H1 (cell line): ENCODE results near the gene FANCI. TPM values are rescaled to one million over a fixed set of nuclear protein-coding genes. Genes with fewer than 3 reads are reported as not detected.
A peak's percentile ranks its signal among the peaks of the same experiment; 100 is the strongest.

Experiments
- CTCF ChIA-PET: fragments of 300-600 bp; sonication (Branson Sonifier 250); formaldehyde crosslinking; loops from one replicate; lab custom pipeline; 2021; ENCODE audit not compliant: partially characterized antibody; lab: Charles Lee
- POLR2A ChIA-PET: fragments of 300-600 bp; sonication (Branson Sonifier 250); formaldehyde crosslinking; loops from one replicate; lab custom pipeline; 2021; ENCODE audit warnings: inconsistent platforms; ENCODE audit not compliant: partially characterized antibody; lab: Charles Lee
- DNase-seq, 2 experiments: peaks; one replicate each; pipeline versions ENCODE4 v3.0.0 to v3.0.0-alpha.2; 2010 to 2022; ENCODE audit warnings: low spot score in 2 of 2, low read depth in 1 of 2, mixed read lengths in 1 of 2
- FAIRE-seq: peaks from 2 replicates; lab custom pipeline; 2011; peaks lifted over from hg19 to GRCh38; lab: Jason Lieb, UNC
- H2AFZ ChIP-seq: 2 replicates; pipeline ENCODE4 v1.8.1; 2012; ENCODE audit warnings: low read length, inconsistent platforms
- H2AK5ac ChIP-seq: 2 replicates; pipeline ENCODE4 v1.6.1; 2013; ENCODE audit warnings: low read depth, low read length
- H2BK120ac ChIP-seq: replicated peaks from 2 replicates; pipeline ENCODE3; 2013; ENCODE audit warnings: low read depth, low read length, inconsistent platforms
- H2BK12ac ChIP-seq: 2 replicates; pipeline ENCODE4 v1.6.1; 2013; ENCODE audit warnings: low read depth, low read length
- H2BK15ac ChIP-seq: 2 replicates; pipeline ENCODE4 v1.6.1; 2013; ENCODE audit warnings: low read length
- H2BK20ac ChIP-seq: 2 replicates; pipeline ENCODE4 v1.6.1; 2013; ENCODE audit warnings: low read length
- H2BK5ac ChIP-seq: 2 replicates; pipeline ENCODE4 v1.6.1; 2013; ENCODE audit warnings: low read depth, low read length
- H3K14ac ChIP-seq: 2 replicates; pipeline ENCODE4 v1.6.1; 2013; ENCODE audit warnings: inconsistent platforms; ENCODE audit not compliant: insufficient read length
- H3K18ac ChIP-seq: 2 replicates; pipeline ENCODE4 v1.6.1; 2013; ENCODE audit warnings: low read length; ENCODE audit errors: extremely low read depth
- H3K23ac ChIP-seq: 2 replicates; pipeline ENCODE4 v1.6.1; 2013; ENCODE audit warnings: inconsistent platforms; ENCODE audit not compliant: insufficient read length
- H3K23me2 ChIP-seq: 2 replicates; pipeline ENCODE4 v1.6.1; 2013; ENCODE audit warnings: low read depth, low read length
- H3K27ac ChIP-seq: 2 replicates; pipeline ENCODE4 v1.6.1; 2011; ENCODE audit warnings: low read depth, low read length, inconsistent platforms
- H3K27me3 ChIP-seq, 4 experiments: replicated peaks in 1 of 4; 1 replicate in 1 of 4; 2 replicates in 3 of 4; pipeline versions ENCODE4 v1.6.1 to v1.8.1; 2011 to 2013; ENCODE audit warnings: low read length in 3 of 4, mild to moderate bottlenecking in 3 of 4, inconsistent platforms in 2 of 4, mixed read lengths in 2 of 4, moderate library complexity in 1 of 4; ENCODE audit not compliant: control insufficient read depth in 3 of 4, insufficient read depth in 3 of 4; ENCODE audit errors: extremely low read depth in 1 of 4
- H3K36me3 ChIP-seq, 4 experiments: 2 replicates each; pipeline versions ENCODE4 v1.6.1 to v1.8.1; 2011 to 2013; ENCODE audit warnings: mild to moderate bottlenecking in 4 of 4, low read length in 3 of 4, moderate library complexity in 2 of 4, control low read depth in 1 of 4, inconsistent platforms in 1 of 4; ENCODE audit not compliant: insufficient read depth in 4 of 4, control insufficient read depth in 2 of 4
- H3K4ac ChIP-seq: replicated peaks from 2 replicates; pipeline ENCODE3; 2013; ENCODE audit warnings: low read length, low read depth, mixed read lengths, inconsistent platforms; ENCODE audit not compliant: insufficient read length
- H3K4me1 ChIP-seq, 4 experiments: replicated peaks in 1 of 4; 1 replicate in 1 of 4; 2 replicates in 3 of 4; pipeline versions ENCODE4 v1.6.1 to v1.8.1; 2011 to 2013; ENCODE audit warnings: low read length in 3 of 4, inconsistent platforms in 2 of 4, mixed read lengths in 1 of 4; ENCODE audit not compliant: insufficient read depth in 4 of 4, control insufficient read depth in 3 of 4
- H3K4me2 ChIP-seq, 2 experiments: 2 replicates each; pipeline versions ENCODE4 v1.6.1 to v1.8.1; 2011 to 2013; ENCODE audit warnings: low read depth in 2 of 2, low read length in 2 of 2, control low read depth in 1 of 2, inconsistent platforms in 1 of 2, mild to moderate bottlenecking in 1 of 2; ENCODE audit not compliant: insufficient read depth in 1 of 2
- H3K4me3 ChIP-seq, 4 experiments: fragments of 200-600, 300-600 bp in 1 of 4; sonication (generic), shearing (Covaris generic), sonication (Bioruptor Twin) in 1 of 4; 2 replicates each; pipeline versions ENCODE4 v1.5.1 to v1.8.1; 2011 to 2016; ENCODE audit warnings: low read length in 4 of 4, low read depth in 3 of 4, control low read depth in 2 of 4, inconsistent platforms in 2 of 4, mild to moderate bottlenecking in 2 of 4, mixed read lengths in 1 of 4, moderate library complexity in 1 of 4; ENCODE audit not compliant: insufficient read depth in 2 of 4; ENCODE audit errors: extremely low read depth in 1 of 4
- H3K56ac ChIP-seq: replicated peaks from 2 replicates; pipeline ENCODE3; 2013; ENCODE audit warnings: low read depth, mild to moderate bottlenecking, mixed read lengths, low read length, inconsistent platforms; ENCODE audit not compliant: insufficient read length
- H3K79me1 ChIP-seq: 2 replicates; pipeline ENCODE4 v1.6.1; 2013; ENCODE audit warnings: low read depth, low read length, control low read depth
- H3K79me2 ChIP-seq, 2 experiments: 2 replicates each; pipeline versions ENCODE4 v1.6.1 to v1.8.1; 2012 to 2013; ENCODE audit warnings: low read length in 2 of 2, mild to moderate bottlenecking in 2 of 2, inconsistent platforms in 1 of 2; ENCODE audit not compliant: insufficient read depth in 2 of 2, control insufficient read depth in 1 of 2
- H3K9ac ChIP-seq, 4 experiments: replicated peaks in 1 of 4; 1 replicate in 1 of 4; 2 replicates in 3 of 4; pipeline versions ENCODE4 v1.6.1 to v1.8.1; 2011 to 2013; ENCODE audit warnings: low read depth in 3 of 4, low read length in 3 of 4, control low read depth in 2 of 4, mild to moderate bottlenecking in 2 of 4, moderate library complexity in 2 of 4, inconsistent platforms in 1 of 4; ENCODE audit errors: extremely low read depth in 1 of 4
- H3K9me3 ChIP-seq, 2 experiments: 2 replicates each; pipeline versions ENCODE4 v1.6.1 to v1.8.1; 2012 to 2013; ENCODE audit warnings: mild to moderate bottlenecking in 2 of 2, moderate library complexity in 2 of 2, control low read depth in 1 of 2, inconsistent platforms in 1 of 2, low read depth in 1 of 2, low read length in 1 of 2, mixed read lengths in 1 of 2; ENCODE audit not compliant: insufficient read depth in 2 of 2
- H4K20me1 ChIP-seq, 2 experiments: replicated peaks in 1 of 2; 2 replicates each; pipeline versions ENCODE3 to v1.8.1; 2011 to 2013; ENCODE audit warnings: inconsistent platforms in 2 of 2, low read length in 2 of 2, mild to moderate bottlenecking in 1 of 2; ENCODE audit not compliant: insufficient read depth in 2 of 2, control insufficient read depth in 1 of 2
- H4K5ac ChIP-seq: 2 replicates; pipeline ENCODE4 v1.6.1; 2013; ENCODE audit warnings: low read length, low read depth, mixed read lengths, inconsistent platforms; ENCODE audit not compliant: insufficient read length
- H4K8ac ChIP-seq: 2 replicates; pipeline ENCODE4 v1.8.0; 2013; ENCODE audit warnings: mild to moderate bottlenecking, moderate library complexity, low read length, inconsistent platforms; ENCODE audit not compliant: insufficient read depth; ENCODE audit errors: extremely low read depth
- H4K91ac ChIP-seq: replicated peaks from 2 replicates; pipeline ENCODE3; 2013; ENCODE audit warnings: low read length, mixed read lengths, inconsistent platforms; ENCODE audit not compliant: insufficient read length
- ASH2L ChIP-seq: fragments of 200-600, 300-600 bp; sonication (generic); IDR thresholded peaks from one replicate; pipeline ENCODE4 v1.7.1; 2017; ENCODE audit warnings: low read length
- SIRT6 ChIP-seq: IDR thresholded peaks from one replicate; pipeline ENCODE4 v1.7.1; 2012; ENCODE audit warnings: low read length, inconsistent platforms
- WGBS, 2 experiments: shearing (Covaris generic) in 1 of 2; methylation state at CpG; one replicate each; pipeline versions ENCODE4 v1.1.6 to v1.1.7; 2013 to 2015; ENCODE audit warnings: low lambda C conversion rate in 2 of 2, mixed read lengths in 2 of 2, inconsistent platforms in 1 of 2, low coverage in 1 of 2, missing lambda C conversion rate in 1 of 2; ENCODE audit not compliant: insufficient replicate concordance in 2 of 2, insufficient coverage in 1 of 2, insufficient read length in 1 of 2; ENCODE audit errors: extremely low coverage in 1 of 2, missing lambda C conversion rate in 1 of 2; 5-methylcytosine and 5-hydroxymethylcytosine counted together
- polyA plus RNA-seq, 7 experiments: library from polyadenylated mRNA; depleted of rRNA in 3 of 7; stranded (reverse) in 5 of 7; unstranded in 2 of 7; fragments of >200 nt in 5 of 7; fragments of 200-250 nt in 2 of 7; gene quantifications; 1 replicate in 5 of 7; 2 replicates in 1 of 7; 4 replicates in 1 of 7; pipeline versions ENCODE4 v1.2.1 to v1.2.3, GENCODE V29; 2011 to 2013; ENCODE audit warnings: missing spikeins in 2 of 7, mixed read lengths in 2 of 7
- total RNA-seq: library from RNA; stranded (reverse); fragmentation: NEBNext Ultra II Directional; extraction: Animal tissue kit (Norgen Biotek cat#: 25700); gene quantifications from 2 replicates; pipeline ENCODE4 v1.2.1, GENCODE V29; 2021

The FANCI gene
- total and polyA plus RNA-seq, 2 of the 8 experiments (the other 6 are each of a cell fraction or from before 2014, with no cell fraction given) = 37.8 to 115 TPM

- ChIA-PET POLR2A (interaction anchor here (0.9 to 20.0 kb wide), 2 partner anchors 11 to 31 kb away, joined by 3 to 250 read pairs; no protein-coding TSS in a partner anchor), CTCF (interaction anchor here (1.2 to 1.9 kb wide), 2 partner anchors 8 to 117 kb away, joined by 3 to 11 read pairs; no protein-coding TSS in a partner anchor)
- Histone ChIP-seq H2BK12ac (no peak overlapping the region), H3K23ac (no peak overlapping the region), H3K9ac (no peak overlapping the region), H2BK120ac (no peak overlapping the region), H2BK5ac (no peak overlapping the region), H2AFZ (no peak overlapping the region), H3K18ac (no peak overlapping the region), H3K79me2 (no peaks in the 10 kb centered on the region), H3K9me3 (no peaks in the 10 kb centered on the region), H2AK5ac (no peak overlapping the region), H2BK15ac (no peak overlapping the region), H3K36me3 (peaks cover 75 to 97% (median 90%) of the 10 kb centered on the region in 4 experiments), H2BK20ac (no peak overlapping the region), H3K14ac (no peak overlapping the region), H3K4me3 (no peak overlapping the region), H4K20me1 (peaks cover 7 to 35% of the 10 kb centered on the region in 2 experiments), H3K4me1 (no peaks in the 10 kb centered on the region), H3K27ac (no peak overlapping the region), H4K91ac (no peak overlapping the region), H3K56ac (no peak overlapping the region), H4K5ac (no peak overlapping the region), H4K8ac (no peak overlapping the region), H3K4me2 (no peak overlapping the region), H3K4ac (no peak overlapping the region), H3K27me3 (no peaks in the 10 kb centered on the region), H3K23me2 (no peaks in the 10 kb centered on the region; the same call in 1 of the 2 replicates), H3K79me1 (no peaks in the 10 kb centered on the region; the same call in none of the 2 replicates)
- DNase-seq = no peak
- no peak for FAIRE-seq
- WGBS, 2 experiments = 90% methylated on average over 11 of the region's 11 CpGs; no CpG with 5 or more reads in 1 of the 2 experiments
- no peak for TF ChIP-seq SIRT6
- peak; percentile 44 for TF ChIP-seq ASH2L
These were observed 81.4 kb downstream of the FANCI start for GRCh38 chr15:89325039-89325803.
